ENCODE measurements around the gene SLBP.

The SLBP gene

DNA sequence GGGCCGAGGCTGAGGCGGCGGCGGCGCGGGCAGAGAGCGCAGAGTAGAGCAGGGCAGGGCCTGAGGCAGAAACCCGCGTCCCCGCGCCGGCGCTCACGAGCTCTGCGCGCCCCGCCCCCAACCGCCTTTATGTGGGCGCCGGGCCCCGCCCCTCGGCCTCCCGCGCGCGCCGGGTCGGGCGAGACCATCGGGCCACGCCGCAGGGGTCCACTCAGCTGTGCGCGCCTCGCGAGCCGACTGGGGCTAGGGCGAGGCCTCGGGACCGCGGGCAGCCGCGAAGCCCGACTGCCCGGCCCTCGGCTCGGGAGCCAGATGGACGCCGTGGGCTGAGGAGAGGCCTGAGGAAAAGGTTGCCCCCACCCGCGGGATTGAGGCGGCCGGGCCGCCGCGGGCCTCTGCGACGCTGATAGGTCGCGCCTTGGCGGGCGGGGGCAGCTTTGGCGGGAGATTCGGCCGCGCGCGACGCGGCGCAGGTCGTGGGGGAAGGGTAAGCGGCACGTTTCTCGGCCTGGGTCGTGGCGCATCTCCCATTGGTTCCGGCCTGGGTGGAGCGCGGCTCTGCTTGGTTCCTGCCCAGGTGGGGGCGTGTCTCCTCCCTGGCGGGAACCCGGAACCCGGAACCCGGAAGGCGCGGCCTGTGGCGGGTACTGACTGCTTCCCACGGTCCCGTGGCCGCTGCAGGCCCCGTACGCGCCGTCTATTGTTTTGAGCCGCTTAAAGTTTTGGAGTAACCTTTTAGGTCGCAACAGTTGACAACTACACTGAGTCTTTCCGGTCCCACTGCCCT is at the start of gene SLBP:
TSS of gene SLBP (minus strand) at position 104 of the 787 bp plus-strand sequence. CDS start 131 bp downstream, outside the sequence.
- peak within 1 kb of the TSS; percentile 93 for H3K9ac ChIP-seq (ENCODE audit: low read length)
- no peaks in the 10 kb centered on the region for H3K27me3 ChIP-seq (replicated peaks; ENCODE audit: control insufficient read depth, insufficient read depth, low read length)
- H3K9me3 ChIP-seq (ENCODE audit: control insufficient read depth, low read length) = no peaks in the 10 kb centered on the region
- H3K4me1 ChIP-seq (ENCODE audit: control insufficient read depth, insufficient read depth, low read length) = peaks cover 22% of the 10 kb centered on the region
- peaks cover 5% of the 10 kb centered on the region for H3K36me3 ChIP-seq (ENCODE audit: control insufficient read depth, insufficient read depth, low read length, severe bottlenecking)
- H3K4me3 ChIP-seq (ENCODE audit: low read length) = peak within 1 kb of the TSS; percentile 94
- DNase-seq (ENCODE audit: low read depth) = peak; percentile 94

DNA sequence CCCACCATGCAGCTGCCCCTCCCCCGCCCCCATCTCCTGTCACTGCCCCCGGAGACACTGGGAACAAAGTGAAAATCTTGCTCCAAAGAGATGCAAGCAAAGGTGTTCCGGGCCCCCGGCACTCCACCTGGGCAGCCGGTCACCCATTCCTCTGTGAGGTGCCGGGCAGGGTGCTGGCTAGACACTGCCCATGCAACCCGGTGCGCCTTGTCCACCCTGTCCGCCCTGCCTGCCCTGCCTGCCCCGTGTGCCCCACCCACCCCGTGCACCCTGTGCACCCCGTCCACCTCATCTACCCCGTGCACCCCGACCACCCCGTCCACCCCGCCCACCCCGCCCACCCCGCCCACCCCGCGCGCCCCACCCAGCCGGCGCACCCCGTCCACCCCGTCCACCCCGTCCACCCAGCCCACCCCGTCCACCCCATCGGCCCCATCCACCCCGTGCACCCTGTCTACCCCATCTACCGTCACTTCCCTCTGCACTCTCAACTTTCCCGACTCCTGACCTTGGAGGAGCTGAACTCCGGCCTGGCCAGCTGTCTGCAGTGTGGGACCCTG is 49.1 kb upstream of the SLBP start:
- Histone ChIP-seq H3K27me3 (replicated peaks; ENCODE audit: control insufficient read depth, insufficient read depth, low read length) (peaks cover 15% of the 10 kb centered on the region), H3K36me3 (ENCODE audit: control insufficient read depth, insufficient read depth, low read length, severe bottlenecking) (no peaks in the 10 kb centered on the region), H3K9ac (ENCODE audit: low read length) (no peak overlapping the region), H3K4me1 (ENCODE audit: control insufficient read depth, insufficient read depth, low read length) (peaks cover 3% of the 10 kb centered on the region), H3K4me3 (ENCODE audit: low read length) (no peak overlapping the region), H3K9me3 (ENCODE audit: control insufficient read depth, low read length) (no peaks in the 10 kb centered on the region)
- DNase-seq (ENCODE audit: low read depth) = no peak

DNA sequence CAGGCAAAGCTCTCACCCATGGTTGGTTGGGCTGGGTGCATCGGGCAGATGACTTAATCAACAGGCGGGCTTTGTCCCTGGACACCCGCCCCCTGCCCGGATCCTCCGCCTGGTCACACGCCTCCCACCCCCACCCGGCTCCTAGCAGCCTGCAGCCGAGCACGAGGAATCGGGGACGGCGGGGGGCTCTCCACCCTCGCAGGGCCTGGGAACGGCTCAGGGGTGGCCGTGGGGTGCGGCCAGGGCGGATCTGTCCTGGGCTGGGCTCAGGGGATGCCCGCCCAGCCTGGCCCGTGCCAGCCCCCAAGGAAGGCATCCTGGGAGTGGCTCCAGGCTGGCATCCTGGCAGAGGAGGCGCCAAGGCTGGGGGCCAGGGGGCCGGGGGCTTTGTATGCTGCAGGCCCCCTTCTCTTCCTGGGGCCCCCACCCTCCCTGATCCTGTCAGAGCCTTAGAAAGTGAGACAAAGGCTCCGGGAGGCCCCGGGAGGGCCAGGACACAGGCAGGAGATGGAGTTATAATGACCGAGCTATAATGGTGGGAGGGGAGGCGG is 48.5 kb upstream of the SLBP start:
- H3K9me3 ChIP-seq (ENCODE audit: control insufficient read depth, low read length) = no peaks in the 10 kb centered on the region
- no peak overlapping the region for H3K4me3 ChIP-seq (ENCODE audit: low read length)
- no peaks in the 10 kb centered on the region for H3K36me3 ChIP-seq (ENCODE audit: control insufficient read depth, insufficient read depth, low read length, severe bottlenecking)
- peaks cover 15% of the 10 kb centered on the region for H3K27me3 ChIP-seq (replicated peaks; ENCODE audit: control insufficient read depth, insufficient read depth, low read length)
- no peak for DNase-seq (ENCODE audit: low read depth)
- no peak overlapping the region for H3K9ac ChIP-seq (ENCODE audit: low read length)
- peaks cover 3% of the 10 kb centered on the region for H3K4me1 ChIP-seq (ENCODE audit: control insufficient read depth, insufficient read depth, low read length)

DNA sequence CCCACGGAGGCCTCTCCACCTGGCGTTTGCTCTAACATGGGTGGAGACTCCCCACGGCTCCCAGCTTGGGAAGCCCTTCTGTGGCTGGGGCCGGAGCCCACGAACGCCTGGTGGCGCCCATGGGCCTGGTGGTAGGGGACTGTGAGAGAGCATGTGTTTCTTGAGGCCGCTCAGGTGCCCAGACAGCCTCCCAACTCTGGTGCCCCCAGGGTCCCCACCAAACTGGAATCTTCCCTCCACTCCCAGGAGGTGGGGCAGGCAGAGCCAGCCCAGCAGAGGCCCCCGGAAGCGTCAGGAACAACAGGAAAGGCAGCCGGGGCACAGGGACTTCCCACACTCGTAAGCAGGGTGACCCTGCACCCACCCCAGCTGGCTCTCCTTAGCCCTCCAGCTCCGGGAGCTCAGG is 47.7 kb upstream of the SLBP start:
- Histone ChIP-seq H3K4me3 (ENCODE audit: low read length) (no peak overlapping the region), H3K9ac (ENCODE audit: low read length) (no peak overlapping the region), H3K9me3 (ENCODE audit: control insufficient read depth, low read length) (no peaks in the 10 kb centered on the region), H3K27me3 (replicated peaks; ENCODE audit: control insufficient read depth, insufficient read depth, low read length) (peaks cover 11% of the 10 kb centered on the region), H3K4me1 (ENCODE audit: control insufficient read depth, insufficient read depth, low read length) (peaks cover 3% of the 10 kb centered on the region), H3K36me3 (ENCODE audit: control insufficient read depth, insufficient read depth, low read length, severe bottlenecking) (no peaks in the 10 kb centered on the region)
- no peak for DNase-seq (ENCODE audit: low read depth)

DNA sequence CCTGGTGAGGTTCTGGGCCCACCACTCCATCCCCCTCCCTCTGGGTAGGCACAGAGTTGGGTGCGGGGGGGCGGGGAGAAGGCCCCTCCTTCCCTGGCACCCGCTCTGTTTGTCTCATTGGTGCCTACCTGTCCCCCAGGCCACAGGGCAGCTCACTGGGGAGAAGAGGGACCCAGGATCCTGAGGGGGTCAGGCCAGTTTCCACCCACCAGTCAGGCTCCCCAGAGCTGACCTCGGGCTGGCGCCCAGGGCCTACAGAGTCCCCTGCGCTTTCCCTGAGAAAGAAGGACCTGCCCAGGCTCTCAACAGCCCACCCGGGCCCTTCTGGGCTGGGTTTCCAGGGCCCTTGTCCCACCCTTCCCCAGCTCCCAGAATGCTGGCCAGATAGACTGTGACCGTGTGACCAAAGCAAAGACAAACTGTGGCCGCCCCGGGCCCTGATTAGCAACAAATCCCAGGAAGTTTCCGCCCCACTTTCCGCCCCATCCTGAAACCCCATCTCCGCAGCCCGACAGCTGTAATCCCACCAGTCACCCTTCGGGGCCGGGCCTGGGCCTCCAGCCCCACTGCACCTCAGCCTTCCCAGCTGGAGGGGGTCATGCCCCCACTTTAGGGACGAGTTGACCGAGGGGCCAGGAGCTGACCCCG is 47.2 kb upstream of the SLBP start:
- no peaks in the 10 kb centered on the region for H3K9me3 ChIP-seq (ENCODE audit: control insufficient read depth, low read length)
- no peak overlapping the region for H3K4me3 ChIP-seq (ENCODE audit: low read length)
- DNase-seq (ENCODE audit: low read depth) = no peak
- no peak overlapping the region for H3K9ac ChIP-seq (ENCODE audit: low read length)
- H3K36me3 ChIP-seq (ENCODE audit: control insufficient read depth, insufficient read depth, low read length, severe bottlenecking) = no peaks in the 10 kb centered on the region
- peaks cover 11% of the 10 kb centered on the region for H3K27me3 ChIP-seq (replicated peaks; ENCODE audit: control insufficient read depth, insufficient read depth, low read length)
- H3K4me1 ChIP-seq (ENCODE audit: control insufficient read depth, insufficient read depth, low read length) = peaks cover 3% of the 10 kb centered on the region

DNA sequence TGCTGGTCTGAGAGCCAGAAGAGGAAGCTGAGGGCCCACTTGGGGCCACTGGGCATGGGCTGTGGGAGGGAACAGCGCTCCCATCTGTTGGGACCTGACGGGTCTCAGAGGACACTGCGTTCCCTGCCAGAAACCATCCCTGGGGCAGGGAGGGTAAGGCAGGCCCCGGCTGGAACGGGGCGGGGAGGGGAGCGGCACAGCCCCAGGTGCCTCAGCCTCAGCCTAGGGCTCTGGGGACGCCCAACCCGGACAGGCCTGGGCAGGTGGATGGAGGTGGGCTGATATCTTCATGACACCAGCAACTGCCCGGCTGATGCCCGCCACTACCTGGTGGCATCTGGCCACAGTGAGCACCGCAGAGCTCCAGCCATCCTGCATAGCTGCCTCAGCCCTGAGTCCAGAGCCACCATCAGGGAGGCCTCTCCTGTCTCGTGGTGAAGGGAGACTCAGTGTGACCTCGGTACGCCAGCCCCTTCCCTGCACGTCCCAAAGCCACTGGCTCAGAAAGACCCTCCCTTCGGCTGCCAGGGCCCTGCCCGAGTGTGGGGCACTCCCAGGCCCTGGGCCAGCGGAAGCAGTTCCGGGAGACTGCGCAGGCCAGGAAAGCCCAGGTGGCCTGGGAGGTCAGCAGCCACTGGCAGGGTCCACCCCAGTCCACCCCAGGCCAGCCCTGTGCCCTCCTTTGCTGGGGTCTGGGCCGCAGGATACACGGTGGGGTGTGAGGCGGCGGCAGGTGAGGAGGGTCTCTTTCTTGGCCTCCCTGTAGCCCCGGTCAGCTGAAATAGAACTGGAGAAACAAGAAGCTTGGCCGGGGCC is 46.4 kb upstream of the SLBP start:
- H3K36me3 ChIP-seq (ENCODE audit: control insufficient read depth, insufficient read depth, low read length, severe bottlenecking) = no peaks in the 10 kb centered on the region
- no peak for DNase-seq (ENCODE audit: low read depth)
- H3K9ac ChIP-seq (ENCODE audit: low read length) = no peak overlapping the region
- H3K4me3 ChIP-seq (ENCODE audit: low read length) = no peak overlapping the region
- H3K4me1 ChIP-seq (ENCODE audit: control insufficient read depth, insufficient read depth, low read length) = no peaks in the 10 kb centered on the region
- H3K27me3 ChIP-seq (replicated peaks; ENCODE audit: control insufficient read depth, insufficient read depth, low read length) = peaks cover 14% of the 10 kb centered on the region
- no peaks in the 10 kb centered on the region for H3K9me3 ChIP-seq (ENCODE audit: control insufficient read depth, low read length)

DNA sequence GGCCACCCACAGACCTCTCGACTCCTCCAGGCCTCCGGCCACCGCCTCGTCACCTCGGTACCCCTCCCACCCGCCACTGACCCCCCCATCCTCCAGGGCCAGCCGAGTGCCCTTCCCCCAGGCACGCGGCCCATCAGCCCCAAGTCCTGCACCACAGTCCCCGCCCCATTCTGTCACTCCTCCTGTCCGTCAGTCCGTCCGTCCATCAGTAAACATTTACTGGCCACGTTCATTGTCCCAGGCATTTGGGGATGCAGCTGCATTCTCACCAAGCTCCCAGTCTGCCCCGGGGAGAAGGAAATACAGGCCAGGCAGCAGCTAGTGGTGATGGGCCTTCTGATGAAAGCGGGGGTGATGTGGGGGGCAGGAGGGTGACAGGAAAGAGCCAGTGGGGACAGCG is 45.7 kb upstream of the SLBP start:
- Histone ChIP-seq H3K4me3 (ENCODE audit: low read length) (no peak overlapping the region), H3K27me3 (replicated peaks; ENCODE audit: control insufficient read depth, insufficient read depth, low read length) (peaks cover 14% of the 10 kb centered on the region), H3K9me3 (ENCODE audit: control insufficient read depth, low read length) (no peaks in the 10 kb centered on the region), H3K4me1 (ENCODE audit: control insufficient read depth, insufficient read depth, low read length) (no peaks in the 10 kb centered on the region), H3K9ac (ENCODE audit: low read length) (no peak overlapping the region), H3K36me3 (ENCODE audit: control insufficient read depth, insufficient read depth, low read length, severe bottlenecking) (no peaks in the 10 kb centered on the region)
- DNase-seq (ENCODE audit: low read depth) = no peak

DNA sequence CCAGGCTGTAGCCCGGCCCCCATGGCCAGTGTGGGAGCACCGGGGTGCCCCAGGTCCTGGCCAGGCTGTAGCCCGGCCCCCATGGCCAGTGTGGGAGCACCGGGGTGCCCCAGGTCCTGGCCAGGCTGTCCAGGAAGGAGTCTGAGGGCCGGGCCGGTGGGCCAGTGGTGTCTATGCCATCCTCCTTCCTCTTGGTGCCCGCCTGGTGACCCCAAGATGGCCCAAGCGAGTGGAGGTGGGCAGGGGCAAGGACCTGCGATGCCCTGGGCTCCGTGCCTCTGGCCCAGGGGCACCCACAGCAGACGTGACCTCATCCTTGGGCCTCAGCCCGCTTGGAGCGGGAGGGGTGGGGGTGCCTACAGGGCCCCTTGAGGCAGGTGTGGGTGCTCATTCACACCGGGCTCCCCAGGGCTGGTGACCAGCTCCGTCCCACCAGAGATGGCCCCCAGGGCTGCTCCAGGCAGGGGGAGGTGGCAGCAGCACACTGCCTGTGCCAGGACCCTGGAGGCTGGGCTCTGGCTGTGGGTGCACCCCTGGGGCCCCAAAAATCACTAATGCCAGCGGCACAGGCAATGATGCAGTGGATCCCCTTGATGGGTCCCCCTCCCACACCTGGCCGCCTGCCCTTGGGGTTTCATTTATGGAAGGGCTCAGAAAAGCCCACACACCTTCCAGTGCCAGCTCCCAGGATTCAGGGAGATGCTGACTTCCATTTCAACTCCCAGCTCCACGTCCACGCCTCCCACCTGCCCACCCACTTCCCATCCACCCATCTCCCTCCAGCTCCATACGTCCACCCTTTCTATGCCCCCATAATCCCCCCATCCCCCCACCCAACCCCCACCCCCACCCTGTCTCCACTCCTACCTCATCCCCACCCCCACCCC is 45.0 kb upstream of the SLBP start:
- Histone ChIP-seq H3K4me1 (ENCODE audit: control insufficient read depth, insufficient read depth, low read length) (no peaks in the 10 kb centered on the region), H3K27me3 (replicated peaks; ENCODE audit: control insufficient read depth, insufficient read depth, low read length) (peaks cover 8% of the 10 kb centered on the region), H3K9me3 (ENCODE audit: control insufficient read depth, low read length) (no peaks in the 10 kb centered on the region), H3K9ac (ENCODE audit: low read length) (no peak overlapping the region), H3K36me3 (ENCODE audit: control insufficient read depth, insufficient read depth, low read length, severe bottlenecking) (no peaks in the 10 kb centered on the region), H3K4me3 (ENCODE audit: low read length) (no peak overlapping the region)
- DNase-seq (ENCODE audit: low read depth) = no peak

DNA sequence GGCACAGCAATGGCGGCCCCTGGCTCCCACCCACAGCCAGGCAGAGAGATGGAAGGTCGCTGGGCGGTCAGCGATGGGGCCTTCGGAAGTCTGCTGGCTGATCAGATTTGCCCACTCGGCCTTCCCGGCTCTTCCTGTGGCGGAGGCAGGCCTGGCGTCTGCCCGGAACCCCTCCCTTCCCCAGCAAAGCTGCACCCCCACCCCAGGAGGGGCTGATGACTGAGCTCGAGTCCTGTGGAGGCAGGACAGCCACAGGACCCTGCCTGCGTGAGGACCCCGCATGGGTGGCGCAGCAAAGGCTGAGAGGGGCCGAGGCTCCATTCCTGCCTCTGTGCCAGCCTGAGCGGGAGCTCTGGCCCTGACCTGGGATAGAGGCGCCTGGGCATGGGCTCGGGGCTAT is 44.0 kb upstream of the SLBP start:
- Histone ChIP-seq H3K9ac (ENCODE audit: low read length) (no peak overlapping the region), H3K9me3 (ENCODE audit: control insufficient read depth, low read length) (no peaks in the 10 kb centered on the region), H3K4me3 (ENCODE audit: low read length) (no peak overlapping the region), H3K27me3 (replicated peaks; ENCODE audit: control insufficient read depth, insufficient read depth, low read length) (peaks cover 7% of the 10 kb centered on the region), H3K36me3 (ENCODE audit: control insufficient read depth, insufficient read depth, low read length, severe bottlenecking) (no peaks in the 10 kb centered on the region), H3K4me1 (ENCODE audit: control insufficient read depth, insufficient read depth, low read length) (no peaks in the 10 kb centered on the region)
- DNase-seq (ENCODE audit: low read depth) = no peak

DNA sequence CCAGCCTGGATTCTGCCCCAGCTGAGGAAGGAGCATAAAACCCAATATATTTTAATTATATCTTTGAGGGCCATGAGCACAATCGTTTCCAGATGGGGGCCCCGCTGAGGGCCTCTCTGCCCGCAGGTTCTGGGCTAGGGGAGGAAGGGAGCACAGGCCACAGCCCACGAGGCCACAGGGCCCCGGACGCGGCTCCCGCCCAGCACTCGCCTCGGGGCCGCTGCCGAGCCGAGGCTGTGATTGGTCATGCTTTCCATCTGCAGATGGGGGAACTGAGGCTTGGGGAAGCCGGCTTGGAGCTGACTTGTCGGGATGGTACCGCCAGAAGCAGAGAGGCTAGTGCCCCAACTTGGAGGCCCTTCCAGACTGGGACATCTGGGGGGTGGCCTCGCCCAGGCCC is 43.2 kb upstream of the SLBP start:
- no peaks in the 10 kb centered on the region for H3K4me1 ChIP-seq (ENCODE audit: control insufficient read depth, insufficient read depth, low read length)
- H3K9me3 ChIP-seq (ENCODE audit: control insufficient read depth, low read length) = no peaks in the 10 kb centered on the region
- H3K27me3 ChIP-seq (replicated peaks; ENCODE audit: control insufficient read depth, insufficient read depth, low read length) = peaks cover 7% of the 10 kb centered on the region
- no peak for DNase-seq (ENCODE audit: low read depth)
- no peak overlapping the region for H3K4me3 ChIP-seq (ENCODE audit: low read length)
- H3K9ac ChIP-seq (ENCODE audit: low read length) = no peak overlapping the region
- H3K36me3 ChIP-seq (ENCODE audit: control insufficient read depth, insufficient read depth, low read length, severe bottlenecking) = no peaks in the 10 kb centered on the region

Measured in adipocyte (in vitro differentiated cells).